Measurements from ENCODE around the gene MTIF2. TPM values are rescaled to one million over a fixed set of nuclear protein-coding genes. Genes with fewer than 3 reads are reported as not detected.
A peak's percentile ranks its signal among the peaks of the same experiment; 100 is the strongest.

The MTIF2 gene
- 19.6 TPM for total RNA-seq
- long read RNA-seq, transcript MTIF2-201 (16 exons, 2,528 nt) = major isoform, 12 of 20 reads
- long read RNA-seq, partial matches to known transcripts = 1 of 20 reads
- long read RNA-seq, other reads (novel, unspliced or antisense) = 7 of 20 reads

- H3K4me1 ChIP-seq = peaks cover 7% of the 10 kb centered on the region
- intact Hi-C loops (cut with DNase I) = no loop called here
Observed at GRCh38 chr2:55268907-55269644, at the start of gene MTIF2. MTIF2 (minus strand) TSS chr2:55269231; CDS start chr2:55263858, 5,373 bp downstream.

GRCh38 chr2:55314985-55315384, 46.0 kb upstream of the MTIF2 start:
- no peaks in the 10 kb centered on the region for H3K27me3 ChIP-seq
- ATAC-seq (no peak), DNase-seq (no peak)
- no peak overlapping the region for H3K27ac ChIP-seq
- H3K9me3 ChIP-seq = no peaks in the 10 kb centered on the region
- no peak overlapping the region for H3K4me3 ChIP-seq
- no peaks in the 10 kb centered on the region for H3K4me1 ChIP-seq
- intact Hi-C loops (cut with DNase I) = no loop called here
- TF ChIP-seq CTCF (IDR thresholded peaks at IDR 0.05) = no peak
- peaks cover 68% of the 10 kb centered on the region for H3K36me3 ChIP-seq

More at GRCh38 chr2:55268907-55269644, at the start of gene MTIF2:
- TF ChIP-seq CTCF (IDR thresholded peaks at IDR 0.05) = no peak
- DNase-seq (peak; percentile 98), ATAC-seq (peak; percentile 100)
- Histone ChIP-seq H3K27ac (peak within 1 kb of the TSS; percentile 90), H3K36me3 (peaks cover 13% of the 10 kb centered on the region), H3K4me3 (peak within 1 kb of the TSS; percentile 86), H3K27me3 (no peaks in the 10 kb centered on the region), H3K9me3 (no peaks in the 10 kb centered on the region)

- no peaks in the 10 kb centered on the region for H3K9me3 ChIP-seq
- H3K27me3 ChIP-seq = no peaks in the 10 kb centered on the region
- peak; percentile 19 for TF ChIP-seq CTCF (IDR thresholded peaks at IDR 0.05)
- peaks cover 48% of the 10 kb centered on the region for H3K36me3 ChIP-seq
- ATAC-seq = peak; percentile 75
- intact Hi-C loops (cut with DNase I) = no loop called here
- H3K4me3 ChIP-seq = no peak overlapping the region
- DNase-seq = no peak
- no peaks in the 10 kb centered on the region for H3K4me1 ChIP-seq
- H3K27ac ChIP-seq = no peak overlapping the region
Observed at GRCh38 chr2:55311444-55311870, 42.4 kb upstream of the MTIF2 start.

GRCh38 chr2:55309446-55309845, 40.4 kb upstream of the MTIF2 start:
- ATAC-seq = no peak
- Histone ChIP-seq H3K4me3 (no peak overlapping the region), H3K27me3 (no peaks in the 10 kb centered on the region), H3K9me3 (no peaks in the 10 kb centered on the region), H3K27ac (no peak overlapping the region), H3K4me1 (no peaks in the 10 kb centered on the region), H3K36me3 (peaks cover 30% of the 10 kb centered on the region)
- TF ChIP-seq CTCF (IDR thresholded peaks at IDR 0.05) = no peak
- intact Hi-C loops (cut with DNase I) = no loop called here
- no peak for DNase-seq

- Histone ChIP-seq H3K36me3 (peaks cover 6% of the 10 kb centered on the region), H3K4me1 (no peaks in the 10 kb centered on the region), H3K27ac (no peak overlapping the region), H3K9me3 (no peaks in the 10 kb centered on the region), H3K4me3 (no peak overlapping the region), H3K27me3 (no peaks in the 10 kb centered on the region)
- intact Hi-C loops (cut with DNase I) = no loop called here
- TF ChIP-seq CTCF (IDR thresholded peaks at IDR 0.05) = no peak
- no peak for DNase-seq
- ATAC-seq = no peak
Observed at GRCh38 chr2:55302241-55302640, 33.2 kb upstream of the MTIF2 start.
